HG02798 (cell line): ENCODE measurements around the gene ZCCHC7.
"Not testable (repeated sequence)": the region's sequence is repeated elsewhere in the genome, so short reads cannot be mapped to it uniquely, and the experiment has no call there.

ENCODE experiments used
- ATAC-seq: cut with Tn5 transposase; IDR thresholded peaks from one replicate; pipeline ENCODE4 v1.9.1; 2021; ENCODE audit warnings: mild to moderate bottlenecking; ENCODE audit not compliant: unreplicated experiment, poor library complexity

Gene ZCCHC7

DNA sequence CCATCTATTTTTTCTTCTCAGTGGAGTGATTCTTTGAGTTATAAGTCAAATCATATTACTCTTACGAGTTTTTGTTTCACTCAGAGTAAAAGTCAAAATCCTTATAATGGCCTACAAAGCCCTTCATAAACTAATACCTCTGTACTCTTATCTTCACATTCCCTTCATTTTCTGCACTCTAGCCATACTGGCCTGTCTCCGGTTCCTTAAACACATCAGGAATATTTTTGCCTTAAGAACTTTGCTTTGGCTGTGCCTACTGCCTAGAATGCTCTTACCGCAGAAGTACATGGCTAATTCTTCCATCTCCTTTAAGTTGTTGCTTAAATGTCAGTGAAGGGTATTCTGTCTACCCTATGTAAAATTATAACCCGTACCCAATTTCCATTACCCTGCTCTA, 169.3 kb downstream of the ZCCHC7 start:
- ATAC-seq, result no peak

DNA sequence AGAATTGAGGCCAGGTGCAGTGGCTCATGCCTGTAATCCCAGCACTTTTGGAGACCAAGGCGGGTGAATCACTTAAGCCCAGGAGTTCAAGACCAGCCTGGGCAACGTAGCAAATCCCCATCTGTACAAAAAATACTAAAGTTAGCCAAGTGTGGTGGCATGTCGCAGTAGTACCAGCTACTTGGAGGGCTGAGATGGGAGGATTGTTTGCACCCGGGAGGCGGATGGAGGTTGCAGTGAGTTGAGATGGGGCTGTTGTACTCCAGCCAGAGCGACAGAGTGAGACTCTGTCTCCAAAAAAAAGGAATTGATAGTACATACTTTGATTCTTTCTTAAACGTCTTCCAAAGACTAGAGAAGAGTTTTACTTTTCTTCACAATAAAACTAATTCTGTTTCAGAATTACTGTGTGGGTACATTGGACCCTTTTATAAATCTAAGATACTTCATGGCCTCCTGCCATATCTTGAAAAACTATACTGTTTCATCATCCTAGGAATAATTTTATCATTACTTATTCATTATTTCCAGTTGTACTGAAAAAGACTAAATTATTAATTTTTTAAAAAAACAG, 170.1 kb downstream of the ZCCHC7 start:
- no peak for ATAC-seq

DNA sequence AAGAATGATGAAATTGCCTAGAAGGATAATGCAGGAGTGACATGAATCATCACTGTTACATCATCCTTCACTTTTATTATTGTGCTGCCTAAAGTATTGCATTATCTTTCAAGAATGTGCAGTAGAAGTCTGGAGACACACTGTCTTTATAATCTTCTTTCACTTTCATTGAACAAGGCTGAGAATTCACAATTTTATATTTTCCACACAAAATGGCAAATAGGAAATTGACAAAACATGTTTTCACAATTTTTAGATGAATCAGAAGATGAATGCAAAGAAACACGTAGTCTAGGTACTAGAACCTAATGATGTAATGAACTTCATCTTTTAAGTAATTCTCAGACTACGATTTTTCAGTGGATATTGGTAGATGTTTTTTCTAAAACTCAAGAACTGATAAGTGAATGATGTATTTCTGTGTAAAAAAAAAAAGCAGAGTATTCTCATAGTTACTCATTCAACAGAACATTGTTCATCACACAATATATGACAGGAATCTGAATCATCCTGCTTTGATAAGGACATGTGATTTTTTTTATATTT, 170.6 kb downstream of the ZCCHC7 start:
- no peak for ATAC-seq

DNA sequence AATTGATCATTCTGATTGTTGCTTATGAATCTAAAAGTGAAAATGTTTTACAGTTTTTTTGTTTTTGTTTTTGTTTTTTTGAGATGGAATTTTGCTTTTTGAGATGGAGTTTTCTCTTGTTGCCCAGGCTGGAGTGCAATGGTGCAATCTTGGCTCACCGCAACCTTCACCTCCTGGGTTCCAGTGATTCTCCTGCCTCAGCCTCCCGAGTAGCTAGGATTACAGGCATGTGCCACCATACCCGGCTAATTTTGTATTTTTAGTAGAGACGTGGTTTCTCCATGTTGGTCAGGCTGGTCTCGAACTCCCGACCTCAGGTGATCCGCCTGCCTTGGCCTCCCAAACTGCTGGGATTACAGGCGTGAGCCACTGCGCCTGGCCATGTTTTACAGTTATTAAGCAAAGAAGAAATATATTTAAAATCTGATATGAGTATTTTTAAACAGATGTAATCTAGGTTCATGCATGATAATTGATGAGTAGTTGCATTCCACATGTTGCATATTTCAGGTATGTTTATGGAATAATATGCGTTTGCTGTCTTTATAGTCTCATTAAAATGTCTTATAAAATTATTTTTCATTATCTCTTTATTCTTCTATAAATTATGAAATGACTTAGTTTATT, 171.4 kb downstream of the ZCCHC7 start:
- ATAC-seq, result not testable (repeated sequence)

DNA sequence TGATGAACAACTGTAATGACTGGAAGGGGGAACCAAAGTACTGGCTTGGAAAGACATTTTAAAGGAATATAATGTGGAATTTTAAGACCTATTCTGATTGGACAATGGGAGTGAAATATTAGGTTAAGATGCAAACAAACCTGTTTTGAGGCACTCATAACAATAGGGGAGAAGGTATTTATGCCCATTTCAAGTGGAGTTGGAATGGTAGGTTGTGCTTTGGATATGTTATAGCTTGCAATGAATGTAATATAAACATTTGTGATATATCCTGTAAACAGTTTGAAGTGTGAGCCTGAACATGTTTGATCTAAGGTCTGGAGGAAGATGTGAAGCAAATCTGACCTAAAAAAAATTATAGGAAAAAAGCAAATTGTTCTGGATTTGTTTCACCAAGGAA, 172.5 kb downstream of the ZCCHC7 start:
- no peak for ATAC-seq

DNA sequence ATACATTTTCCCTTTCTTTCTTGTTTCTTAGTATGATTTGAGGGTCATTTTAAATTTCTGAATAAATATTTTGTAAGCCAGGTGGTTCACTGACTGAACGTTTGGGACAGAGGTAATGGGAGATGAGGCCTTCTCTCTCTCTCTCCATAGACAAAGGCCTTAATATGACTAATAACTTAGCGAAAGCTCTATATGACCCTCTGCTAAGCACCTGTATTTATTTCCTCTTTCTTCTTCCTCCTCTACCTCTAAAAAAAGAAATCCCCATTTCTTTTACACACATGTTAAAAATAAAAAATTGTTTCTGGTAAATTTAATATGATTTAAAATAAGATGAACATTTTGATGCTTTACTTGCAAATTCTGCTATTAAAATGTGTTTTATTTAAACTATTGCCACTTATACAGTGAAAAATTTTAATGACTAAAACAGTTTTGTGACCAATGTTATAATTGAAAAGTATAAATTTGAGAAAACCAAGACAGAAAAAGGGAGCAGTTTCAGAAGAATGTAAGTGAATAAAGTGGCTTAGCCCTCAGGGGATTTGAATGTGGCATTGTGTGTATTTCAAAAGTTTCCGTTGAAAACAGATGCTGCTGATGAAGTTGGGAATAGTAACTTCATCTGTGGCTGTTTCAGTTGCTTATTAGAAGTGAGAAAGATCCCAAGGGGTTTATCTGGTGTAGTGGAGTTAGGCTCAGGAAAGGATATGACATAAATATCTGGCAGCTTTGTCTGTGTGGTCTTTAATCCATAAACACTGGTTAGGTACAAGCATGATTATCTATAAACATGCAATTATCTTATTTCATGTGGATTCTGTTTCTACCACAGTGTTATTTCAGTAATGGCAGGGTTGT, 173.5 kb downstream of the ZCCHC7 start:
- ATAC-seq, result peak; percentile 47

DNA sequence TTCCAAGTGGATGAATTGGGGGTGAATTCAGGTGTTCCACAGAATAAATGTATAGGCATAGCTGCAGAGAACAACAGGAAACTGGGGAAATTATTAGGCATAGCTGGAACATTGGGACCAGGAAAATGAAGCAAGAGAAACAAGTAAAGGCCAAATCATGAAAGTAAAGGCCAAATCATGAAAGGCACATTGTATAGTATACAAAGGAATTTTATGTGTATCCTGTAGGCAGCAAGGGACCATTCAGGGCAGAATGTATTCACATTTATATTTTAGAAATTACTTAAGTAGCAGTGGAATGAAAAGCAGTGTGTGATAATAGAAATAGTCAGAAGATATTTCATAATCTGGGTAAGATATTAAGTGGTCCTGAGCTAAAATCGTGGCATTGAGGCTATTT, 174.8 kb downstream of the ZCCHC7 start:
- no peak for ATAC-seq

DNA sequence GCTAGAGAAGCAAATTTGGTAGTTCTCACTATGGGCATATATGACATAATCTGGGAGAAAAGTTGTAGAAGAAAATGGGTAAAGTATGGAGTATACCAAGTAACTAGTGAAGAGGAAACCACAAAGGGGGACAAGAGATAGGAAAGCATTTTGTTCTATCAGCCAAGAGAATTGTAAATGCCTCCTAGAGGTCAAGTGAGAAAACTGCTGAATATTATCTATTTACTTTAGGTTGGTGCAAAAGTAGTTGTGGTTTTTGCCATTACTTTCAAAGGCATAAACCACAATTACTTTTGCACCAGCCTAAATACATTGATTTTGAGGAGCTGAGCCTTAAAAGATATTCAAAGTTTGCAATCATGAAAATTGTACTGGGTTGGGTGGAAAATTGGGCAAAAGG, 175.4 kb downstream of the ZCCHC7 start:
- ATAC-seq, result no peak

DNA sequence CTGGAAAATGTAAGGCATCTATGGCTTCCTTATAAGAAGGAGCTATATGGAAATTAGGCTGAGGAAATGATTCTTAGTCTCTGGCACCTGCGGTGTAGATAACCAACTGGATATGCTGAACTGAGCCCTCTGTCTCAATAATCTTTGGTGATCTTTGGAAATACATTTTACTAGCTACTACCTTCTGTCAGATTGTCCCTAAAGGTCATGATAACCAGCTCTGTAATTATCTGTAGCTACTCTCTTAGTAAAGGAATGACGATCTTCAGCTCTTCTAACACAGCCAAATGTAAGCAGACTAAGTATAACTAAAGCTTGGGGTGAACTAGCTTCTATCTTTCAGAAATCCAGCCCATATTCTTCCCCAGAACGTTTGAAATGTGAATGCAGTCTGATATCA, 177.2 kb downstream of the ZCCHC7 start:
- no peak for ATAC-seq

DNA sequence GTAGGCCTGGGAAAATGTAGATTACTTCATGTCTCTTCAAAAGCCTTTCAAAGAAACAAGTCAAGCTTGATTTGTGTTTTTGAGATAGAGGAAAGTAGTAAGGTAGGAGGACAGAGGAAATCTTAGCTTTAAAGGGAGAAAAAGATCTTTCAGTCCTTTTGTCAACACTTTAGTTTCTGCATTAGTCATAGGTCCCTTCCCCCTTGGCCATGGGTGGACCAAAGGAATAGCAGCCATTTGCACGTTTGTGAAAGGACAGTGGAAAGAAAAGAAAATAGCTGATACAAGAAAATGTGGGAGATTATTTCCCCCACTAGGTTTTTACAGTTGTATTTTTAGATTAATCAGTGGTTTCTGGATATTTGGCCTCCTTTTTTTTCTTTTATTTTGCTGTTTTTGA, 180.2 kb downstream of the ZCCHC7 start:
- ATAC-seq, result no peak

DNA sequence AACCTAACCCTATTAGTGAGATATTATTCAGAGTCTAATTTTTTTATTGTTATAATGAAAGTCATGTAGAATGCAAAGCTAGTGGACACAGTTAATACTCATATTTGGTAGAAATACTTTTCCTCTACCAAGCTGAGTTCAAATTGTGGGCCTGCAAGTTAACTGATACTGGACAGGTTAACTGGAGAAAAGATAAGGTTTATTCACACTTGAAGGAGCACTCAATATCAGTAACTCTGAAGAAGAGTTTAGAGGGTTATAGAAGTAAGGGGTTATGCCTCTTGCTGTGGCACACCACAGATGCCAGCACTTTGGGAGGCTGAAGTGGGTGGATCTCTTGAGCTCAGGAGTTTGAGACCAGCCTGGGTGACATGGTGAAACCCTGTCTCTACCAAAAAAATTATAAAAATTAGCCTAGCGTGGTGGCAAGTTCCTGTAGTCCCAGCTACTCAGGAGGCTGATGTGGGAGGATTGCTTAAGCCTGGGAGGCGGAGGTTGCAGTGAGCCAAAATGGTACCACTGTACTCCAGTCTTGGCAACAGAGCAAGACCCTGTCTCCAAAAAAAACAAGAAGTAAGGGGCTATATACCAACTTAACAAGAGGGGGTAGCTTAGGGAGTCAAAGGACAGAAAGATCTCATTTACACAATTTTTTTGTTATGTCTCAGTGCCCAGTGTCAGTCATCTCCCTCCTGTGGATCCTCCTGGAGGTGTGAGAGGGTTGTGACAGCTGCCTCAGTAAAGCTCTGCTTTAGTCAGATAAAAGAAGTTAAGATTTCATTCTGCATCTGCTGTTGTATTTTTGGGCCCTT, 180.9 kb downstream of the ZCCHC7 start:
- no peak for ATAC-seq

DNA sequence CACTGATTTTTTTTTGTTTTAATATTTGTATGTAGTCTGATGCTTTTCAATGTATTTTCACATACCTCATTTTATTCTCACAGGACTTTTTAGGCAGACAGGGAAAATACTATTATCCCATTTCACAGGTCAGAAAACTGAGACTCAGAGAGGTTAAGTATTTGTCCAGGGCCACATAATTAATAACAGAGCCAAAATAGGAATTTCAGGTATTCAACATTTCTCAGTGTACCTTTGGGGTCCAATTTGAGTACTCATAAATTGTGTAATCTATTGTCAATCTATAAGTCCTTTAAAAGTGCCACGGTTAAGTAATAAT, 181.4 kb downstream of the ZCCHC7 start:
- ATAC-seq, result no peak

DNA sequence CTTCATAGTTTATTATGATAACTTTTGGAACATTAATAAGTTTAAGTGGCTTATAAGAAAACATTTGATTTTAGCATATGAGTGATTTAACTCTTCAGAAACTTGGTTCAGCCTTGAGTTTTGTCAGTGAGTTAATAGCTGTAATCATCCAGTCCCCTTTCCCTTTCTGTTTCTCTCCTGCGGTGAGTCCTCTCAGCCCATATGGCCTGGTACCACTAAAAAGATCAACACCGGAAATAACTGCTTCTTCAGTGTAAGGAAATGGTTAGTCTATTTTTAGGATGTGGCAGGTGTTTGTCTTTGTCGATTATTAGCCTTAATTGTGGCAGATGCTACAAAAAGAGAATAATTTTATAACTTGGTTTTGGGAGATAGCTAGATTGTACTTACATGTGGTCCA, 181.9 kb downstream of the ZCCHC7 start:
- ATAC-seq, result peak; percentile 87

DNA sequence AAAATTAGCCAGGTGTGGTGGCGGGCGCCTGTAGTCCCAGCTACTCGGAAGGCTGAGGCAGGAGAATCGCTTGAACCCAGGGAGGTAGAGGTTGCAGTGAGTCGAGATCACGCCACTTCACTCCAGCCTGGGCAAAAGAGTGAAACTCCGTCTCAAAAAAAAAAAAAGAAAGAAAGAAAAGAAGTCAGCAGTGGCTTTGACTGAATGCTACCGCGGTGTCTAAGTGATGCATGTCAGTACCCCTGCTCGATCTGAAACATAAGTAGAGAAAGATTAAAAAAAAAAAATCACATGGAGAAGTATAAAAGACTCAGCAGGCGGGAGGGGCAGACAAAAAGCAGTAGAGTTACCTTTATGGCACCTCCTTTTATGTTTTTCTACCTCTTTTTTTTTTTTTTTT, 182.9 kb downstream of the ZCCHC7 start:
- not testable (repeated sequence) for ATAC-seq

DNA sequence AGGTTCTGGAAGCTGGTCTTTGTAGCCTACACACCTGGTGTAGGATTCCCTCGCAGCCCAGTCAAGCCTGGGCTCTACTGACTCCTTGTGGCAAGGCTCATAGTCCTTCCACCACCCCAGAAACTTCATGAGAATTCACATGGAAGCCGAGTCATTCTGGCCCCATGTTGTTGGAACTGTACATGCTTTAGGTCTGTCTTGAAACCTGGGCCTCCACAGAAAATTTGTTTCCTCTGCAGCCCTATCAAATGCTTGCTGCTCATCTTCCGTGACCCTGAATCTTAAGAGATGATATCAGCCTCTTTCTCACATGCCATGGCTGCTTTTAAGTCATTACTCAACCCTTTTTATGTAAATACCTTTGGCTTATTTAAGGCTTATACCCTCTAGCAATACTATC, 188.8 kb downstream of the ZCCHC7 start:
- no peak for ATAC-seq

DNA sequence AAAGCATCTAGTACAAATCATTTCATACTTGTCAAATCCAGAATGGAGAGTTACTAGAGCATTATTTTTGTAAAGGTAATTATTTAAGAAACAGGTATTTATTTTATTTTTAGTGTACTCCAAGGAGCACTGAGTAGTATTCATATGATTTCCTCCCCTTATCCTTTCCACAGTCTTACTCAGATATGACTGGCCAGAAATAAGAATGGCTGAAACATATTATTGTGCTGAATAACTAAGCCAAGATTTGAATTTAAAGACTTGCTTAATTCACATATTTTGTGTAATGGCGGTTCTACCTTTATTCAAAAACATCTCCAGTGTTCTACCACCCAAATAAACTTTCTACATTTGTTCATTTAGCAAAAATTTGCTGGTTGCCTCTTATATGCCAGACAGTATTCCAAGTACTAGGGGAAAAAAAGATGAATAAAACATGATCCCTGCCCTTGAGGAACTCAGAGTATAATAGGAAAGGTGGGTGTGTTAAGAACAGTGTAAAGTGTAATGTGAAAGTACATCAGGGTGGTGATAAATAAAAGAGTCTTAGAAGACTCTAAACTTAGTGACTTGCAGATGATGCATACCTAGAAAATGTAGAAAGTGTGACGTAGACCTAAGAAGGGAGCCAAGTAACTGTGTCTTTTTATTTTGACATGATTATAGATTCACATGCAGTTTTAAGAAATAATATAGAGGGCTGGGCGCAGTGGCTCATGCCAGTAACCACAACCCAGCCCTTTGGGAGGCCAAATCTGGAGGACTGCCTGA, 191.7 kb downstream of the ZCCHC7 start:
- ATAC-seq, result no peak

DNA sequence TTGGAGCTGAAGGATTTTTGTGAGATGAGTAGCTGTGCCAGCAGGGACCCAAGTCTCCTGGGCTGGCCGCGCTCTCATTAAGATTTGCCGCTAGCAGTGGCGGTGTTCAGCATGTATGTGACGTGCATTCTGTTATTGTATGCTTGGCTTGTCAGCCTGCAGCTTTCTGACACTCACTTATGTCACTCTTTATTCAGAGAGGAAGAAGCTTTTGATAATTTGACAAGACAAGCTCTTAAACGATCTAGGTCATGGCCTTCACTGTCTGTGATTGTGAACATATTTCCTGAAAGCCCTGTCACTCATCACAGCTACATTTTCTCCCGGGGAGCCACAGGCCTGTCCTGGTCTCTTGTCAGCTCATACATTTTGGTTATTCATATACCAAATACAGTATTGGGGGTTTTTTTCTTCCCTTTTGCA, 203.9 kb downstream of the ZCCHC7 start:
- peak; percentile 63 for ATAC-seq

DNA sequence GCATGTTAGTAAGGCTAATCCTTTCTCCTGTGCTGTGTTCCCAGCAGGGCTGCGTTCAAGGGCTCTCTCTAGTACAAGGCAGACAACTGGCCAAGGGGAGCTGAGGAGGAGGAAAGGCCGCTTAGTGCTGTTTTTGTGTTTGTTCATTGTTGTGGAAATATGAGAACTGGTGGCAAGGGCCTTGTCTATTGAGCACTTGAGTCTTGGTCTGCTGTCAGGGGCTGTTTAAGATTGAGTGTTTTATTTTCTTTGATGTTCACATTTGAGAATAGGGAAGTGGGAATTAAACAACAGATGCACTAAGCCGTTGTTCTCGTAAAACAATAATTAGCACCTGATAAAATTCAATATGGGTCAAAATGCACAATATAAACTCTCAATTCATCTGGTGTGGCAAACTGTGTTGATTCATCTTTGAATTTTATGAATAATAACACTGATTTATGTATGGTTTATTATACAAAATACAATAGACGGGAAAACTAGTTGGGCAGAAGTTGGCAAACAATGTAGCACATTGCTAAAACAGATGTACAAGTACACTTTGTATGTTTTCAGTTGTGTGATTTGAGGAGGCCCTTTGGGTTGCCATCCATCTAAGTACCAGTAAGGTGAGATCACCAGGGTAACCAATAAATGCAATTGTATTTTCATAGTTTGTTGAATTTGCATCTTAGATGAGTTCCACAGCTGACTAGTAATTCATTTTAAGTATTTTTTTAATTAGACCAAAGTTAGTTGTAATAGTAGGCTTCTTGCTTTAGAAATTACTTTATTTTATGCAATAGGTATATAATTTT, 204.5 kb downstream of the ZCCHC7 start:
- ATAC-seq, result peak; percentile 27

DNA sequence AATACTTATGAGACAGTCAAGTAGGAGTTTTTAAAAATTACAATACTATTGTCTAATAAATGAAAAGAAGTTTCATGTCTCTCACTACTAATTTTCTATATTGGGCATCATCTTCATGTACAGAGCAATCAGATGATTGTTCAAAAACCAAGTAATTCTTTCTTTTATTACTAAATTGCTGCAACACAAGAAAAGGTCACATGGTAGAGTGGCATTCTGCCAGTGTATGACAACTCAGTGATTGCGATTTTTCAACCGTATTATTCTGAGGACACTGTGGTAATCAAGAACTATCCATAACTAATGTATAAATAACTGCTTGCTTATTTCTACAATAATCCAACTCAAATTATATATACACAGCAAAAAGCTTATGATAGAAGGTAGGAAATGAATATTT, 205.4 kb downstream of the ZCCHC7 start:
- ATAC-seq, result no peak
